Gastrocnemius medialis (tissue), 4 donors: ENCODE measurements around the gene KCNIP1. TPM values are rescaled to one million over a fixed set of nuclear protein-coding genes. Genes with fewer than 3 reads are reported as not detected.

Experiments used
- ATAC-seq, 2 donors: fragments of 150-250 bp; one replicate each; pipeline ENCODE4 v1.9.1; 2016
- DNase-seq, 2 donors: peaks; one replicate each; pipeline ENCODE4 v3.0.0-alpha.2; 2019
- H3K27ac ChIP-seq, 4 donors: fragments of 200-600 bp; sonication (generic); 1 replicate in 1 of 4; 2 replicates in 3 of 4; pipeline ENCODE4 v1.5.1; 2016 to 2018; ENCODE audit warnings: mild to moderate bottlenecking in 2 of 4, moderate library complexity in 1 of 4
- H3K27me3 ChIP-seq, 3 donors: fragments of 200-600 bp; sonication (generic) in 2 of 3; 1 replicate in 1 of 3; 2 replicates in 2 of 3; pipeline versions ENCODE4 v1.5.1 to v1.6.0; 2016 to 2019; ENCODE audit warnings: mild to moderate bottlenecking in 1 of 3, moderate library complexity in 1 of 3
- H3K36me3 ChIP-seq, 2 donors: fragments of 200-600 bp; sonication (generic) in 1 of 2; one replicate each; pipeline ENCODE4 v1.5.1; 2017 to 2018
- H3K4me1 ChIP-seq, 2 donors: fragments of 200-600 bp; sonication (generic) in 1 of 2; one replicate each; pipeline ENCODE4 v1.5.1; 2016 to 2017; ENCODE audit warnings: mild to moderate bottlenecking in 2 of 2
- H3K4me3 ChIP-seq, 4 donors: fragments of 200-600 bp; sonication (generic) in 3 of 4; 1 replicate in 1 of 4; 2 replicates in 3 of 4; pipeline ENCODE4 v1.5.1; 2016 to 2019; ENCODE audit warnings: mild to moderate bottlenecking in 2 of 4
- H3K9me3 ChIP-seq, 3 donors: fragments of 200-600 bp; sonication (generic) in 2 of 3; 1 replicate in 1 of 3; 2 replicates in 2 of 3; pipeline ENCODE4 v1.5.1; 2016 to 2019
- CTCF ChIP-seq, 5 experiments: fragments of 450-650 bp in 3 of 5; fragments of 200-600 bp in 2 of 5; sonication (generic) in 2 of 5; IDR thresholded peaks in 4 of 5; conservative IDR thresholded peaks in 1 of 5; 1 replicate in 4 of 5; 2 replicates in 1 of 5; pipeline ENCODE4 v1.5.1; 2016 to 2019; ENCODE audit warnings: antibody characterized with exemption in 5 of 5, mild to moderate bottlenecking in 3 of 5, moderate library complexity in 3 of 5
- POLR2A ChIP-seq, 2 donors: fragments of 450-650 bp; IDR thresholded peaks; one replicate each; pipeline ENCODE4 v1.6.1; 2017; ENCODE audit warnings: antibody characterized with exemption in 2 of 2, mild to moderate bottlenecking in 2 of 2, moderate library complexity in 2 of 2
- in situ Hi-C, 4 donors: fragments of 200-750 bp; cut with MboI; loops; one replicate each; pipeline versions ENCODE4 v1.15.0 to v1.8.0; 2017; ENCODE audit warnings: low sequenced_read_pairs in 4 of 4
- intact Hi-C: fragments of 100-400 bp; cut with DNase I; formaldehyde crosslinking; loops from one replicate; pipeline ENCODE4 v1.15.1; 2023; ENCODE audit warnings: low total_unique reads
- total RNA-seq, 4 donors: library from RNA; depleted of rRNA; stranded (reverse); fragments of >200 nt; gene quantifications; one replicate each; pipeline versions ENCODE4 v1.1.0 to v1.2.3, GENCODE V29; 2016

KCNIP1 gene
- total RNA-seq, 4 donors from 2014 or later = not detected

- no peak overlapping the region for H3K4me3 ChIP-seq
- TF ChIP-seq POLR2A (IDR thresholded peaks at IDR 0.05) (no peak), CTCF (IDR thresholded peaks at IDR 0.05 in 4 of 5, conservative IDR thresholded peaks at IDR 0.05 in 1 of 5) (no peak)
- H3K27ac ChIP-seq = no peak overlapping the region
- peaks cover 0 to 2% (median 0%) of the 10 kb centered on the region in 3 donors for H3K27me3 ChIP-seq
- ATAC-seq (no peak), DNase-seq (no peak)
- no peaks in the 10 kb centered on the region for H3K9me3 ChIP-seq
- in situ Hi-C loops = no loop called here
- no peaks in the 10 kb centered on the region for H3K4me1 ChIP-seq
- intact Hi-C loops = no loop called here
- H3K36me3 ChIP-seq = no peaks in the 10 kb centered on the region
Measured at GRCh38 chr5:170581211-170581610, 77.4 kb downstream of the KCNIP1 start.

DNA sequence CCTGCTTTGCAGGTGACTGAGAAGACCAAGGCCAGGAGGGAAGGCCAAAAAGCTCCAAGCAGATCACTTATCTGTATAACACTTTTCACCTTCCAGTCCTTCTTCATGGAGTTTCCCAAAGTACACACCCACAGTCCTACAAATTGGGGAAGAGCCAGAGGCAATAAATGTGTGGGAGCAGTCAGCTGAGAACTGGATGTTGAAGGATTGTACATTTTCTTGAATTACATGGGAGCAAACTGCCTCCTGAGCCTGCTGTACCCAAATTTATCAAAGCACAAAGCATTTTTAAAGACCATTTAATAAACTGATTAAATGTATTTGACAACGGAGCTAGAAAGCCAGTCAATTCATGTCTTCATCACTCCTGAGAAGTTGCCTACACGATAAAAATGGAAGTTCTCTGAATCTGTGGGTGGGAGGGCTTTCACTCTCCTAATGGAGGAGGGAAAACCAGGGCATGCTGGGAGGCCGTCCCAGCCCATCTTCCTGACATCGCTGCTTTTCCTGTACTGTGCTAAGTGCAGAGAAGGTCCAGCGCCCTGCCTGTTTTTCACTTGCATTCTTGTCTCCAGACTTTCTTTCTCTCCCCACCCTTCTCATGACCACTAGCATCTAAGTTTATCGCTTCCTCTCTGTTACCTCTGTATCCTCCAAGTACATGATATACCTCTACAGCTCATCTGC, 79.0 kb downstream of the KCNIP1 start:
- DNase-seq = no peak
- H3K4me3 ChIP-seq = no peak overlapping the region
- in situ Hi-C loops = no loop called here

GRCh38 chr5:170584003-170584402, 80.2 kb downstream of the KCNIP1 start:
- no peaks in the 10 kb centered on the region for H3K36me3 ChIP-seq
- intact Hi-C loops = no loop called here
- in situ Hi-C loops = no loop called here

More for the DNA sequence above, 79.0 kb downstream of the KCNIP1 start:
- Histone ChIP-seq H3K36me3 (no peaks in the 10 kb centered on the region), H3K4me1 (no peaks in the 10 kb centered on the region), H3K27ac (no peak overlapping the region), H3K27me3 (no peaks in the 10 kb centered on the region), H3K9me3 (no peaks in the 10 kb centered on the region)
- TF ChIP-seq CTCF (IDR thresholded peaks at IDR 0.05 in 4 of 5, conservative IDR thresholded peaks at IDR 0.05 in 1 of 5) (no peak), POLR2A (IDR thresholded peaks at IDR 0.05) (no peak)
- no peak for ATAC-seq
- intact Hi-C loops = no loop called here

GRCh38 chr5:170584450-170585058, 80.7 kb downstream of the KCNIP1 start:
- in situ Hi-C loops (no loop called here), intact Hi-C loops (no loop called here)
- Histone ChIP-seq H3K4me1 (no peaks in the 10 kb centered on the region), H3K27me3 (no peaks in the 10 kb centered on the region), H3K9me3 (no peaks in the 10 kb centered on the region), H3K36me3 (no peaks in the 10 kb centered on the region), H3K27ac (no peak overlapping the region), H3K4me3 (no peak overlapping the region)
- DNase-seq (no peak), ATAC-seq (no peak)
- TF ChIP-seq CTCF (IDR thresholded peaks at IDR 0.05 in 4 of 5, conservative IDR thresholded peaks at IDR 0.05 in 1 of 5) (no peak), POLR2A (IDR thresholded peaks at IDR 0.05) (no peak)

More at GRCh38 chr5:170584003-170584402, 80.2 kb downstream of the KCNIP1 start:
- Histone ChIP-seq H3K4me1 (no peaks in the 10 kb centered on the region), H3K4me3 (no peak overlapping the region), H3K9me3 (no peaks in the 10 kb centered on the region), H3K27ac (no peak overlapping the region), H3K27me3 (no peaks in the 10 kb centered on the region)
- DNase-seq (no peak), ATAC-seq (no peak)
- TF ChIP-seq CTCF (IDR thresholded peaks at IDR 0.05 in 4 of 5, conservative IDR thresholded peaks at IDR 0.05 in 1 of 5) (no peak), POLR2A (IDR thresholded peaks at IDR 0.05) (no peak)
